Stimulated activated CD4-positive, alpha-beta T cell treated with anti-CD3 and anti-CD28 coated beads, TNF-alpha, amount 100 ng/mL, for 24 hours (primary cell): ENCODE results near the gene CACUL1.

ENCODE experiments used
- DNase-seq, 3 experiments: peaks; one replicate each; pipeline ENCODE4 v3.0.0-alpha.2; 2020; ENCODE audit warnings: low read depth in 3 of 3

CACUL1 gene

DNA sequence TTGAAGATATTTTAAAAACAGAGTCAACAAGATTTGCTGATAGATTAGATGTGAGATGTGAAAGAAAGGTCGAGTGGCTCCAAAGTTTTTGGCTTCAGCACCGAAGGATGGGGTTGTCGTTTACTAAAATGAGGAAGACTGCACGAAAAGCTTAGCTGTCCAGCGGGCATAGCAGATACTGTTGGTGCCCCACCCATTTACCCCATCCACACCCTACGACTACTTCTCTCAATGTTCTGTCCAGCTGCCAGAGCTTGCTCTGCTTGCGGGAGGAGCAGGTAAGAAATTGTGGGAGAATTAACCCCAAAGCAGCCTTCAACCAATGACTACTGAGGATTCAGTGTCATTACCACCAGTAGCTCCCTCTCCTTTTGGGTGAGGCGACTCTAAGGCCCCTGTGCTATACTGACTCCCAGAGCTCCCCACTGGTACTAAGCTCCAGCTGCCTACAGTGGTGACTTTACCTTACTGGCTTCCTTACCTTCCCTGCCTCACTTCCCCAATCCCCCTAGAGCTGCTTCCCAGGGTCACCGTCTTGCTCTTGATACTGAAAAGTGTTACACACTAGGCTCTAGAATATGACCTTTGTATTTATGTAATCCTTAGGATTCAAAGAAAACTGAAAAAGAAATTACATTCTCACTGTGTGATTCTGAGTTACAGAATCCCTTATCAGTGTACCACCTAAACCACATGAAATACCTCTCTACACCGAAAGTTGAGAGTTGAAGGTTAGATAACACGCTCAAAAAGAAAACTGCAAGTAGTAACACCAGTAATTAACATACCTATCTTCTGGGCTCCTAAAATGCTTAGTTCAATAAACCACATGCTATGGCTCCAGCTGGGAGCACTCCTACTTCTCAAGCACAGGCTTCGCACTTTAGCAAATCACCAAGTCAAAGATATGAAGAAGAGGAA, 22.3 kb downstream of the CACUL1 start:
- no peak for DNase-seq

DNA sequence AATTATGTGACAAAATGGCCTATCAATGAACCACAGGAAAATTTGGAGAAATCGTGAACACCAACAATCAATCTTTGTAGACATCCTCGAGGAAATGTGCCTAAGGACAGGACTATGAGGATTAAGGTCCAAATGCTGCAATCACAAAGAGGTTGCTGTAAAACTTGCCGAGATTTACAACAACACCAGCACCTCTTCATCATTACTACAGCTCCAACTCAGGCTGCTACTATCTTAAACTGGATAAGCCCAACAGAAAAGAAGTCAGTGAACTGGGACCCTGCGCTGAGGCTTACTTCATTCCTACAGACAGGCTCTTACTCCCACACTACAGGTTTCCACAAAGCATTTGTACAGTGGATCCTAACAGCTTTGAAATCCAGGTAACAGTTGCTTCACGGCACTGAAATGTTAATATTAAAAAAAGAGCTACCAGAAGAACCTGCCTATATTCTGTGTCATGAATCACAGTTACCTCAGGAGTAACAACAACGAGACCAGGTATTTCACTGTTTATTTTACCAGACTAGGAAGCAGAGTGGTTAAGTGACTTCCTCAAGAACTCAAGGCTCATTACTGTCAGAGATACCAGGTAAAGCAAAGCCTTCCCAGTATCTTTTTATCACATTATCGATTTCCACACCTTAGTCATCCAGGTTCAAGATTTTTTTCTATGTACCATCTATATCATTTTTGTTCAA, 23.9 kb downstream of the CACUL1 start:
- DNase-seq = no peak

DNA sequence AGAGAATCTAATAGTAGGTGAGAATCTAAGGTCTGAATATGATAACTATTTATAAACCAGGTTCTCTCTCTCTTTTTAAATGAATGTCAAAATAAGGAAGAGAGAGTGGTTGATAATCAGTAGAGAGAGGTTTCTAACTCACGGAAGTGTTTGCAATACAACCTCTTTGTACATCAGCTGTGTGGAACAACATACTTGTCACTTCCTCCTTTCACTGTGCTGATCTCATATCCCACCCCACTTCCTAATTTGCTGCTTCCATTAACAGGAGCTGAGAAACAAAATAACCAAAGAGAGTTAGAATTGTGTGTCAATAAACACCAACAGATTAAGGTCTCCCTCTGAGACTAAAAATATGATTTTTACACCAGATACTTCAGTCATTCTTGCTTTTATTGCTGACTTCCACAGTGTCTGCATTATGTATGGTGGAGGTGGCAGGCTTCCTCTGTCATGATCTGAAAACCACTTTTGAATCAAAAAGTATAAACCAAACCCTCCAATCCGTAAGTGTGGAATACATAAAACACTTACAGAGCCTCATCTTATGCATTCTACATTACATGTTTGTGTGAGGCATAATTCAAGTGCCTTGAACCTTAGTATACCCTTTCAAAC, 25.0 kb downstream of the CACUL1 start:
- DNase-seq = no peak

DNA sequence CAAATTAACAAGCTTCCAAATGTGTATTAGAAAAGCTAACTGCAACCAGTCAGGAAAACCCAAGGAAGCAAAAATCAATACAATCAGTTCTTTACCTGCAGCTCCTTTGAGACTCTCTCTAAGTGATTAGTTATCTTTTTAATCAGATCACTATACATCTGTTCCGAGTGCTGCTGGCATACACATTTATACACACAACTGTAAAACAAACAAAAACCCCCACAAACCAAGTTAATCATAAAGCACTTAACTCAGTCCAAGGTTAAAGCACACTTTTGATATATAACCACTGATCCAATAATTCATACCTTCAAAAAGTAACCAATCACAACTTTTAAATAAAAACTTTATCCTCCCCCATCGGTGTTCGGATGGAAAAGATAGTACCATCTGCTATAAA, 25.6 kb downstream of the CACUL1 start:
- no peak for DNase-seq

DNA sequence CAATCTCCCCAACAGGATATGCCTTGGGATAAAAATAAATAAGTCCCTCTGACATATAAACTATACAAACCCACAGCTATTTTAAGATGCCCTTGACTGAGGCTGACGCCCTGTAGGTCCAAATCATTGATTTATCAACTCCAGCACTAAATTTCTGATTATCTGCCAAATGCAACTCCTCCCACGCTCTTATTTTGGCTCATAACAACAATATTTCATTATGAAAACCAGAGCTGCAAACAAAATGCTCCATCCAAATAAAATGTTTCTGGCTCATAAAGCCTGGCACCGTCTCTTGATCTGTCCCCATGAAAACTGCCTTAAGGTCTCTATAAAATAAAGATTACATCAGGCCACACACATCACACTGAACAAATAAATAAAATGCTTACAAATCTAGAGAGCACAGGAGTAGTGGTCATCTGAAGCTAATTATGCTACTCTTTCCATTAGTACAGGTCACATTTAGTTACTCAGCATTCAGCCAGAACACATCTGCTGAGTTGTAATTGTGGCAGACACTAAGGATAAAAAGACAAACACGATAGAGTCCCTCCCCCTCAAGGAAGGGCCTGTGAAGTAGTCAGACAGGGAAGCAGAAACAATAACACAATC, 28.8 kb downstream of the CACUL1 start:
- DNase-seq = no peak

DNA sequence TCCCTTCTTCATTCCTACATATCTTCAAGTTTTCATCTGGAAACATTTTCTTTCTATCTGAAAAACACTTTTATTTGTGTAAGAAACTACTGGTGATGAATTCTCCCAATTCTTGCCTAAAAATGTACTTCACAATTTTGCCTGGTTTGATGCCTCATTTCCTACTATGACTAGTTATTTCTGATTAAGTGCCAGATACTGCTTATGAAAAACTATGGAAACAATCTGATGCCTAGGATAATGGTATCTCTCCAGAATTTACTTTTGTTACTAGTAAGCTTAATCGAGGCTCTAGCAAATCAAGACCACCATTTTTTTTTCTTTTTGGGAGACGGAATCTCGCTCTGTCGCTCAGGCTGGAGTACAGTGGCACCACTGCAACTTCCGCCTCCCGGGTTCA, 31.3 kb downstream of the CACUL1 start:
- no peak for DNase-seq

DNA sequence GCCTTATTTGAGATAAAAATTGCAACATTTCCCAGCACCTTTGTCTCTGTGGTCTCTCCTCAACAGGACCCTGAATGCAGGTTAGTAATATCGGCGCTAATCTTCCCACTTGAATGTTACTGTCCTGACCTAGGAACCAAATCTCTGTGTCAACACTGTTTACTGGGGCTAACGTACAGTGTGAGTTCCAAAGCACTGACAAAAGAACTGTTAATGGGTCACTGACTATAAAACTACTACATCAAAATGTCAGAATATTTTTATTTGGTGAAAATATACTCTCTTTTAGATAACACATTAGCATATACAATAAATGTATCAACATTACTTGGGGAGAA, 33.3 kb downstream of the CACUL1 start:
- no peak for DNase-seq

DNA sequence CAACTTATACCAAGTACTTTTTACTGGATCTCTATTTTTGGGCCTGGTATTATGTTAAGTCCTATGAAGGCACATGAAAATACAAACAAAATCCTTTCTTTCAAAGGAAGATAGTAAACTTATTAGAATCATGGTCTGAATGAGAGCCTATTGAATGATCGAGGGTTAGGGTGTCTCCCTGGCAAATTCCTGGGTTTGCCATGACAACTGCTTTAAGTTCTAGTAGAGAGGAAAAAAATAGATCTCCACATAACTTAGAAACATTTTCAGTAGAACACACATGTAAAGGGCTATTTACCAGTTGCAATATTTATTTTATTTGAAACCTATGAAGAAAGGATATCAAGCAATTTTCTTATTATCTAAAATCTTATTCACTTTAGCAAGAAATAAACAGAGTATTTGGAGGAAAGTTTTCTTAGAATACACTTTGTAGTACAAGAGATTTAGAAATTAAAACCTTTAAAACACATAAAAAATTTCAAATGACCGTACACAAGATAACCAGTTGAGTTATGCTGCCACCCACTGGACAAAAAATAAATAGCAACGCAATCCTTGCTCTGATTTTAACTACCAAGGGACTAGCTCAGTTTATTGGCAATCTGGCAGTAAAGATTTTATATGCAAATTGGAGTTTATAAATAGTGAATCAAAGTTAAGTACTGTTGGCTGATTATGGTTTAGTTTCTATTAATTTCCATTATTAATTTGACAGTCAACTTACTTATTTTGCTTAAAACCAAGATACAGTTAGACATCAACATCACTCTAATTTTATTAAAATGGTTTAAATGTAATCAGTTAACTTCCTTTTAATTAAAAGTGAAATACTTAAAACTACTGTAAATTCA, 33.9 kb downstream of the CACUL1 start:
- DNase-seq = peak; percentile 16 to 66 (median 29)

DNA sequence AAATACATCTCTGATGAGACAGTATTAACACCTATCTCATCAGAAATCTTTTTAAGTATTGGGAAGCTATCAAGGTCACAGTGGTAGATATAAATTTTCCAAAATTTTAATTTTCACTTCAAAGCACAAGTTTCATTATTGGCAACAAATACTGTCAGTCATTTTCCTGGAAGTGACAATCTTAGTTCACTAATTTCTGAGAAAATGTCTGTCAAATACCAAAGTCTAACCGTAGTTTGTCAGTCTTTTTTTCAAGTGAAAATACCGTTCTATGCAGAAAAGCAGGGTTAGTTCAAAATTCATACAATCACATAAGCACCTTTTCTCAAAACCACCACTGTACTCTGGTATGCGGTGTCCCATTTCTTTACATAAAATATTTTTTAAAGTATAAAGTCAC, 40.4 kb downstream of the CACUL1 start:
- DNase-seq = no peak

DNA sequence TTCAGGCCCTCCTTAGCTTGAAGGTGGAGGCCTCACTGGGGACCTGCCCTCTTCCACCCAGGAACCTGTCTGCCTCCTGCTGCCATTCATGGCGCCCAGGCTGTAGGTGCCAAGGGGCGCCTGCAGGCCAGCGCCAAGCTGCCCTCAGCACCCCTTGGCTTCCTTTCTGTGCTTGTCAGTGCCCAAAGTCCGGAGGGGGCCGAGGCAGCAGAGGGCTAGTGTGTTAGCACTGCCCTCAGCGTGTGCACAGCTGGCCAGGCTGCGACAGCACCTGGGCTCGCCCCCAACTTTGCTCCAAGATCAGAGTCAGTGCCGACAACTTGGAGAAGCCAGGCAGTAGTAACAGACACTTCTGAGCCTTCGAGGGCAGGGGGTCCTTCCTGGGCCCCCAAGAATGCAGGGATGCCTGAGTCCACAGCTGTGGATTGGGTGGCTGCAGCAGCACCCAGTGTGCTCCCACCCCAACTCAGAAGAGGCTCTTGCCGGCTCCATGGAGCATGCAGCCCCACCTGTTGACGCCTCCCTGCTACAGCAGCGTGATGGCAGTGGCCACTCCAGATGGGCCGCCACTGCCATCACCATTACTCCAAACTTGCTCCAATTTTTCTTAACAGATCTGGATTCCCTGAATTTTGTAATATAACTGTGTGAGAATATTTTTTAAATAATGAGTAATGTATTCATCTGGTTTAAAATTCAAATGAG, 41.7 kb downstream of the CACUL1 start:
- DNase-seq = no peak

DNA sequence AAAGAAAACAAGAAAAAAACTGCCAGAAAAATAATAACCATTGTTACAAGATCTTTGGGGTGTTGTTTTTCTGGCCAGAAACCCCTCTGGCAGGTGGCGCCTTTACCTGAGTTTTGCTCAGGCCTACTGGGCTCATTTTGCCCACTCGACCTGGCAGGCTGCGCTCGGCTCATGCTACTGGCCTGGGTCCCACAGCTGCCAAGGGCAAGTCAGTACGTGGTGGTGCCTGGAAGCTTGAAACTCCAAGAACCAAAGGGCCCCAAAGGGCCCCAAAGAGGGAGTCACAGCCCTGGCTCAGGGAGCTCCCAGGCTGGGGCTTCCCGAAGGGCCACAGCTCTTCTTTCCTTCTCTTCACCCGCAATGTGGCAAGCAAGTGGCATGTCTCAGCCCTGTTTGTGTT, 42.7 kb downstream of the CACUL1 start:
- no peak for DNase-seq

DNA sequence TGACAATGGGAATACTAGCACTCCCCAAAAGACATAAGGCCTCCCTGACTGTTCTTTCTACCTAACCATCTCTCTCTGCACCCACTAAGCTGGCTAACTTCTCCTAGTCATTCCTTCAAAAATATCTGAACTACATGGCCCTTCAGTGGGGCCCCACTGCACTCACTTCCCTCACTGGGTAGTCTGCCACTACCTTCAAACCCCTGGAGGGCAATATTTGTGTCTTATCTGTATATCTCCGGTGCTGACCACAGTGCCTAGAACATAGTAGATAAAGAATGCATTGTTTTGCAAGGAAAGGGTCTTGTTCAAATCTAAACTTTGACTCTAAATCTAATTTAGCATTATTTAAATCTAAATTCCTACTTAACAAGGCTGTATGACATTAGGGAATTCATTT, 44.3 kb downstream of the CACUL1 start:
- DNase-seq = no peak

DNA sequence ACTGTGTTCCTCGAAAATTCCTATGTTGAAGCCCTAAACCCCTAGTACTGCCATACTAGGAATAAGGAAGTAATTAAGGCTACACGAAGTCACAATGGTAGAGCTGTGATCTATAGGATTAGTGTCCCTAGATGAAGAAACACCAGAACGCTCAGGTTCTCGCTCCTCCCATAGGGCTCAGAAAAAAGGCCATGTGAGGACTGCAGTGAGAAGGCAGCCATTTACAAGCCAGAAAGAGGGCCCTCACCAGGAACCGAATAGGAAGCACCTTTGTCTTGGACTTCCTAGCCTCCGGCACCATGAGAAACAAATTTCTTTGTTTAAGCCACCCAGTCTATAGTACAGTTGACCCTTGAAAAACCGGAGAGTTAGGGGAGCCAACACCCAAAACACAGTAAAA, 46.2 kb downstream of the CACUL1 start:
- no peak for DNase-seq

DNA sequence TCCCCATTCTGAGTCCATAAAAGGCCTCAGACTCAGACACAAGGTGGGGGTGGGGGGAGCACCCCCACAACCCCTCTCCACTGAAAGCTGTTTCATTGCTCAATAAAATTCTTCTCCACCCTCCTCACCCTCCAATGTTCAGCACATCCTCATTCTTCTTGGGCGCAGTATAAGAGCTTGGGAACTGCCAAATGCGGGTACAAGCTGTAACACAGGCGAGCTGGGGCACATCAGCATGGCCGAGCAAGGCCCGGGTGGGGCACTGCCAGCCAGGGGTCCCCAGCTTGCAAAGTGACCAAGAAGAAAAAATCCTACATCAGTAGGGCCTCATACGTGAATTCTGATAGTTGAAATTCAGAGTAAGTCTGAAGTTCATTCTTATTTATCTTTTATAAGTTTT, 50.1 kb downstream of the CACUL1 start:
- no peak for DNase-seq

DNA sequence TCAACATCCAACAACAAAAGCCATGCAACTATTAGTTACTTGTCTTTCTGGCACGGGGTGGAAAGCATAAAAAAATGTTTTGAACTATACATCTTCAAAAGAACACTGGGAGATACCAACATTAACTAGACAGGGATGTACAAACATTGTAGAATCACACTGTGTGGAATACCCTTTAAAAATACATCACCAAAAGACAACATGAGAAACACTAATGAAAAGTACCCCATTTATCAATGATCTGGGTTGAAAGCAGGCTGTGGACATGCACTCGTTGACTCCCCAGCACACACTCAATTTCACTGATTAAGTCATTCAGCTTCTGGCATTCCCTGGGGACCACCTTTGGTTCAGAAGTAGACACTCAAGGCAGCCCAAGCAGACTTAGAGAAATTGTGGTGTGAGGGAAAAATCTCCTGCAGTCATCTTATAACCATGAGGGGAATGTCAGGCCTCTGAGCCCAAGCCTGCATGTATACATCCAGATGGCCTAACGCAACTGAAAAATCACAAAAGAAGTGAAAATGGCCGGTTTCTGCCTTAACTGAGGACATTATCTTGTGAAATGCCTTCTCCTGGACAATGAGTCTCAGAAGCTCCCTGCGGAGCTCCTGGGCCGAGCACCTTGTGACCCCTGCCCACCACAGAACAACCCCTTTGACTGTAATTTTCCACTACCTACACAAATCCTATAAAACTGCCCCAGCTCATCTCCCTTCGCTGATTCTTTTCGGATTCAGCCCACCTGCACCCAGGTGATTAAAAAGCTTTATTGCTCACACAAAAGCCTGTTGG, 53.0 kb downstream of the CACUL1 start:
- DNase-seq = no peak

DNA sequence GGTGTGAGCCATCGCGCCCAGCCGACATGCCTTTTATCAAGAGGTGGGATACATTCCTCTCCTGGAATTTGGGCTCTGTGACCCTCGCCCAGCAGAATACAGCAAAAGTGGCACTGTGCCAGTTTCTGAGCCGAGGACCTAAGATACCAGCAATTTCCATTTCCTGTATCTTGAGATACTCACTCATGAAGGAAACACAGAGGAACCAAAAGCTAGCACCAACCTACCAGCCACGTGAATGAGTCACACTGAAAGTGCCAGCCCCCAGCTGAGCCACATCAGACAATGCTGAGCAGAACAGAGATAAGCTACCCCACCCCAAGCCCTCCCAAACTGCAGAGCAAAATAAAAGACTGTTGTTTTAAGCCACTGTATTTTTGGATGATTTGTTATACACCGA, 56.3 kb downstream of the CACUL1 start:
- DNase-seq = peak; percentile 61 to 77 (median 65)

DNA sequence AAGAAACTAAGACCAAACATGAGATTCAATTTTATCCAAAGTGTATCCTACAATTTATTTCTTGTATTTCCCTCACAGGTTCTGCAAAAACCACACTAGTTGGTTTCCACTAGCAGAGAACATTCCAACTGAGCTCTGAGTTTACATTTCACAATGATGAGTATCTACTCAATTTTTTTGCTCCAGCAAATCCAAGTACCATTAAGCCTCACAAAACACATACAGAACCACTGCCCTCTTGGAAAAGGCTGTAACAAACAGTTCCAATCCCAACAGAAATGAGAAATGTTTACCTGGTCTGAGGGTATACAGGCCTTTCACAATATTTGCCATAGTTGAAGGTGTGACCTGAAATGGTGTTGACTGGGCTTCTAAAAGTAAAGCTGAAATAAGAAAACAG, 59.9 kb downstream of the CACUL1 start:
- DNase-seq = no peak

DNA sequence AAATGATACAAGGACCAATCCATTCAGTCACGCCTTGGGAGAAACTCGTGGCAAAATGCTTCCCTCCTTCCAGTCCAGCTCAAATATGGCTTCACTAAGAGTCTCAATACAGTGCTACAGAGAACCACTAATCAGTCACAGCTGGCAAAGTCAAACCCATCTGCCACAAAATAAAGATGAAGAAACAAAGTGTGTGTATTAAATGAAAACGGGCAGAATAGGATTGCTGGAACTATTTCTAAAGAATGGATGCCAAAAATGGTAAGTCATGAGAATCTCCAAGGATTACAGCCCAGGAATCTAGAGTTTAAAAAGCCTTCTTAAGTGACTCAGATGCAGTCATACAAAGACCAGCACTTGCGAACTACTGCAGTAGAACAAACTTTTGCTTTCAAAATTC, 61.9 kb downstream of the CACUL1 start:
- no peak for DNase-seq

DNA sequence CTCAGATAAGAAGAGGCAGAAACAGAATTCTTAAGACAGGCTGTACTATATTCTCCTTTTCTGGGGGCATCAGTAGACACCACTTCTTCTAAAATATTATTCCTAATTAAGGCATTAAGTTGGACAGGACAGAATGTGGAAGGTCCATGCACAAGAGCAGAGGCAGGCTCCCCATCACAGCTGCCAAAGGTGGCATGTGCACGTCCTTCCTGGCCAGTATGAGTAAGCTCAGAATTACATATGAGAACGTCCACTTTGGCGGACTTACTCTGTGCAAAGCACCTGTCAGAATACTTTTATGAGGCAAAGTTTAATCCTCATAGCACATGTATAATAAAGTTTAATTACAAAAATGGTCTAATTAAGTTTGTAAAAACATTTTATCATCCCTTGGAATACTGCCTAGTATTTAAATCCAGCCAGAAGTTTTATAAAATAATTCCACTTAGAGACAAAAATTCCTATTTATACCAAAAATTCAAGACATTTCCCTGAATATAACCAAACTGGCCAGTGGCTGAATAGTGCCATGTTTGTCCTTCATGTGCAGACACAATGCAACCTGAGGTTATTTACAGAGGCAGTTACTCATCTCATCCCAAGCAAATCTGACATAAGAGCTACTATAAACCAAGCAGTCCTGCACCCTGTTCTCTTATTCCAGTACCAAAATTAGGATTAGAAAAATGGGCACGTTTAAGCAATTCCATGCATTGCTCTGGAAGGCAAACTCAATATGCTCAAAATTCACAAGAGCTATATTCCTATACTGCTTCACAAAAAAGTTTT, 65.5 kb downstream of the CACUL1 start:
- DNase-seq = no peak
